ENCODE data around the gene TMEM178B.

TMEM178B gene

DNA sequence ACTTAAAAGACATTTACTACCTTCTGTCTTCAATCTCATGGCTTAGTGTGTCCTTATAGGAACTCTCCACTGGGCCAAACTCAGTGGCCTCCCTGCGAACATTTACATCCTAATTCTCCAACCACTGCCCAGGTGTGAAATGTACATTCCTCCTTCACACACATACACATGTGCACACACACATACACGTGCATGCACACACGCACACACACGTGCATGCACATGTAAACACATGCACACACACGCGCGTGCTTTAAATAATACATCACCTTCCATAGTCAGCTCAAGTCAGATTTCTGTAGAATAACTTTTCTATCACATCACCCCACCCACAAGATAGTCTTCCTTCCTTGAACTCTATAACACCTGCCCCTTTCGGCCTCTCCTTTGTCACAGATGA is 216.5 kb downstream of the TMEM178B start:
- H3K4me1 ChIP-seq = peaks cover 15 to 46% (median 21%) of the 10 kb centered on the region in 10 experiments
- TF ChIP-seq Cebpa-rat (IDR thresholded peaks at IDR 0.05) = no peak

DNA sequence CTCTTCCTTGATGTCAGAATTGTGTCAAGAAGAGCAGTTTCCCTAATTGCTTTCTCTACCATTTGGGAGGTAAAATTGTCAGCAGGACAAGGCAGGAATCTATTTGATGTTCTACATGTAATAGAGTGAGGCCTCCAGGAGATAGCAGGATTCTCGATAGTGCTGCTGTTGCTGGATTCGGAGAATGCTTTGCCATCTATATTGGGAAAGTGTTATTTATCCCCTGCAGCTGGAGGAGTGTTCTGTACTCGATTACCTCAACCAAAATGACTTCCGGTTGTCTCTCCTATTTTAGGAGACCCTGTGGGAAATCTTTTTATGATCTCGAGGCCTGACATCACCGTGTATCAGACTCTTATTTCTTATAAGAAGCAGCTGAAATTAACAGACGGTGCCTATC is 217.1 kb downstream of the TMEM178B start:
- H4K20me1 ChIP-seq = no peaks in the 10 kb centered on the region; a peak in 1 of 22 replicates
- peak overlapping the region in 10 of 11 experiments; percentile 23 to 76 (median 45); a peak in 15 of 22 replicates for H3K27ac ChIP-seq
- peak overlapping the region in 8 of 11 experiments; percentile 1 to 53 (median 18); a peak in 8 of 22 replicates for H3K9ac ChIP-seq
- H3K27me3 ChIP-seq = no peaks in the 10 kb centered on the region
- H3K9me3 ChIP-seq (replicated peaks in 1 of 11) = no peaks in the 10 kb centered on the region
- peaks cover 15 to 46% (median 21%) of the 10 kb centered on the region in 10 experiments for H3K4me1 ChIP-seq
- no peaks in the 10 kb centered on the region for H3K36me3 ChIP-seq
- H3K4me3 ChIP-seq = peak overlapping the region in 8 of 10 experiments; percentile 13 to 47 (median 36); a peak in 10 of 20 replicates
- peak overlapping the region; percentile 59 to 80 (median 71) for H3K4me2 ChIP-seq
- no peak for TF ChIP-seq Cebpa-rat (IDR thresholded peaks at IDR 0.05)

More for the DNA sequence above, 216.5 kb downstream of the TMEM178B start:
- no peak overlapping the region for H3K4me3 ChIP-seq
- no peak overlapping the region for H3K27ac ChIP-seq
- H3K36me3 ChIP-seq = no peaks in the 10 kb centered on the region
- H3K4me2 ChIP-seq = peak overlapping the region; percentile 59 to 80 (median 71); a peak in 21 of 22 replicates
- H3K9me3 ChIP-seq (replicated peaks in 1 of 11) = no peaks in the 10 kb centered on the region
- H3K9ac ChIP-seq = no peak overlapping the region
- no peaks in the 10 kb centered on the region for H3K27me3 ChIP-seq
- no peaks in the 10 kb centered on the region for H4K20me1 ChIP-seq

DNA sequence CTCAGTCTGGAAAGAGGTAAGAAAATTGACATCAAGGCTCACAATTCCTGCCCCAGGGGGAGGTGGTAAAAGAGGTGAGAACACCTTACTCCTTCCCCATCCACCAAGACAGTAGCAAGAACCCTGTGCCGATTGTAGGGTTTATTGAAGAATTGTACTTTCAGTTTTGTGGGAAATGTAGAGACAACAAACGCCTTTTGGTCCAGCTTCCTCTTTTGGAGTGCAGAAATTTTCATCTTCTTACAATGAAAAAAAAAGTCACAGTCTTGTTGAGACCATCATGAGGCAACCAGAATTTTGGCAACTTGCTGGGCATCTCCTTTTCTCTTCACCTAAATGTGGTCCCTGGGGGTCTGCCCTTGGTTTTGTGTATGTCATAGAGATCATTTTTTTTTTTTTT is 217.7 kb downstream of the TMEM178B start:
- peaks cover 15 to 46% (median 21%) of the 10 kb centered on the region in 10 experiments for H3K4me1 ChIP-seq
- no peaks in the 10 kb centered on the region; a peak in 1 of 22 replicates for H4K20me1 ChIP-seq
- peak overlapping the region in 9 of 11 experiments; percentile 1 to 53 (median 20); a peak in 9 of 22 replicates for H3K9ac ChIP-seq
- peak overlapping the region in 8 of 10 experiments; percentile 13 to 47 (median 36); a peak in 11 of 20 replicates for H3K4me3 ChIP-seq
- H3K9me3 ChIP-seq (replicated peaks in 1 of 11) = no peaks in the 10 kb centered on the region
- no peak for TF ChIP-seq Cebpa-rat (IDR thresholded peaks at IDR 0.05)
- peak overlapping the region in 10 of 11 experiments; percentile 23 to 76 (median 45); a peak in 16 of 22 replicates for H3K27ac ChIP-seq
- H3K4me2 ChIP-seq = peak overlapping the region; percentile 59 to 80 (median 71)
- H3K27me3 ChIP-seq = no peaks in the 10 kb centered on the region
- H3K36me3 ChIP-seq = no peaks in the 10 kb centered on the region

DNA sequence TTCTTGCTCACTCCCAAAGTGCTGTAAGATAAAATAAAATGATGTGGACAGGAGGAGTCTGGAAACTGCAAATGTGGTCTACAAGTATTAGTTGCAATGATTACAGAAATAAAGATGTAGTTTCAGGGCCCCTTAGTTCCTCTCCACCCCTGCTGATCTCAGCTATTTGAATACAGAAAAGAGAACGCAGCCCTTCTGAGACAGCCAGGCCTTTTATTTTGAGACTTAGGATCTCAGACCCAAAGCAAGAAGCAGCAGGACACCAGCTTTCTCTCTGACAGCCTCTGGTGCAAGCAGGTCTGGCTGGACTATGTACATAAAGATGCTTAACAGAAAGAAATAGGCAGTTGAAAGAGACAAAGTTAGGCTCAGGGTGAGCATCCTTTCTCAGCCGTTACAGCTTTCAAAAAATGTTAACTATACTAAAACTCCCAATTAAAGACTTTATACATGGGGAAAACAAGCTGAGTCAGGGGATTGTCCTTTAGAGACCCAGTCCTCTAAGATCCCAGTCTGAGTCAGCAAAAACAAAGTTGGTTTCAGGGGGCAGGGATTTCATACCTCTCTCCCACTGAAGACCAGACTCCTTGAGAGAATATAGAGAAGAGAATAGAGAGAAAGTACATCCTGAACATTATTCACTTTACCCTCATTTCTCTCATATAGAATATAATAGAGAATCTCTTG is 220.4 kb downstream of the TMEM178B start:
- H3K4me3 ChIP-seq = no peak overlapping the region
- H3K9me3 ChIP-seq (replicated peaks in 1 of 11) = peaks cover 0 to 3% (median 0%) of the 10 kb centered on the region in 11 experiments; a peak in 1 of 22 replicates
- TF ChIP-seq Cebpa-rat (IDR thresholded peaks at IDR 0.05) = no peak
- no peaks in the 10 kb centered on the region for H3K36me3 ChIP-seq
- H3K4me1 ChIP-seq = peaks cover 15 to 46% (median 21%) of the 10 kb centered on the region in 10 experiments
- no peaks in the 10 kb centered on the region for H3K27me3 ChIP-seq
- no peak overlapping the region for H3K27ac ChIP-seq
- peak overlapping the region in 3 of 11 experiments; percentile 21 to 74 (median 64); a peak in 5 of 22 replicates for H3K4me2 ChIP-seq
- H4K20me1 ChIP-seq = no peaks in the 10 kb centered on the region; a peak in 1 of 22 replicates
- peak overlapping the region in 2 of 11 experiments; percentile 0 to 21; a peak in 1 of 22 replicates for H3K9ac ChIP-seq

DNA sequence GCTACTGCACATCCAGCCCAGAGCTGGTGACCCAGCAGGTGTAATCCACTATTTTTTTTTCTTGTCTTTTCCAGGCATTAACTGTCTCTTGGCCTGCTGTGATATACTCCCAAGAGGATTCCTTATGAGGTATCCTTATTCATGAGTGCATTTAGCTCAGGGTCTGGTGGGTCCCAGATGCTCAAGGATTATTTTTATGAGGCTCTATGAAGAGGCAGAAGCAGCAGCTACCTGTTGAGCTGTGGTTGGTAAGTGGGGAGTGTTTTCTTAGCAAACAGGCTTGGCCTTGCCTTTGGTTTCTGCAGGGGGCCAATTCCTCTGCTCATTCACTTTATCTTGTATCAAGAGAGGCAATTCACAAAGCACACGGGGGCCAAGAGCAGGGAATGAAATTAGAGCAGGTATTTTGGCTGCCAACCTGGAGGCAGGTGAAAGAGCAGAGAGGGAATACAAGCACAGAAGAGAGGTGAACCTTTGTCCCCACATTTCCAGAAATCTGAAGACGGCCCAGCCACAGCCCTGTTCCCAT is 221.6 kb downstream of the TMEM178B start:
- no peak for TF ChIP-seq Cebpa-rat (IDR thresholded peaks at IDR 0.05)
- Histone ChIP-seq H4K20me1 (no peaks in the 10 kb centered on the region; a peak in 1 of 22 replicates), H3K4me3 (no peak overlapping the region), H3K27ac (no peak overlapping the region), H3K27me3 (no peaks in the 10 kb centered on the region), H3K4me2 (peak overlapping the region in 2 of 11 experiments; percentile 64 to 74; a peak in 2 of 22 replicates), H3K36me3 (no peaks in the 10 kb centered on the region), H3K4me1 (peaks cover 11 to 44% (median 17%) of the 10 kb centered on the region in 10 experiments), H3K9me3 (replicated peaks in 1 of 11) (peaks cover 0 to 7% (median 0%) of the 10 kb centered on the region in 11 experiments; a peak in 1 of 22 replicates), H3K9ac (no peak overlapping the region)

DNA sequence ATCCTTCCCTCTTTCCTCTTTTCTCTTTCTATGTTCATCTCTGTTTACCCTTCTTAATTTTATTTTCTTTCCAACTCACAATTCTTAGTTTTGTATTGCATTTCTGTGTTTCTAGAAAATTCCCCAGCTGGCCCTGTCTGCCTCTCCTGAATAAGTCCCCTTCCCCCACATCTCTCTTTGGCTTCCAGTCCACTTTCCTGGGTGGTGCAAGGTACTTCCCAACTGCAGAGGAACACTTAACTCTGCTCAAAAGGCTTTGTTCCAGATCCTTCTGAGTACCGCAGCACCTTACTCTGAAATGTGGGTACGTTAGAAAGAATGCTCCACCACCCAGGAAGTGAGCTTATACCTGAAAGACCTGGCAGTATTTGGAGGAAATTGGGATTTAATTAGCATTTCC is 227.0 kb downstream of the TMEM178B start:
- Histone ChIP-seq H3K27me3 (no peaks in the 10 kb centered on the region), H3K4me1 (no peaks in the 10 kb centered on the region), H3K9ac (no peak overlapping the region), H3K9me3 (replicated peaks in 1 of 11) (peaks cover 0 to 7% (median 0%) of the 10 kb centered on the region in 11 experiments; a peak in 1 of 22 replicates), H3K27ac (no peak overlapping the region), H3K4me2 (no peak overlapping the region), H3K36me3 (no peaks in the 10 kb centered on the region), H3K4me3 (no peak overlapping the region), H4K20me1 (no peaks in the 10 kb centered on the region)
- no peak for TF ChIP-seq Cebpa-rat (IDR thresholded peaks at IDR 0.05)

DNA sequence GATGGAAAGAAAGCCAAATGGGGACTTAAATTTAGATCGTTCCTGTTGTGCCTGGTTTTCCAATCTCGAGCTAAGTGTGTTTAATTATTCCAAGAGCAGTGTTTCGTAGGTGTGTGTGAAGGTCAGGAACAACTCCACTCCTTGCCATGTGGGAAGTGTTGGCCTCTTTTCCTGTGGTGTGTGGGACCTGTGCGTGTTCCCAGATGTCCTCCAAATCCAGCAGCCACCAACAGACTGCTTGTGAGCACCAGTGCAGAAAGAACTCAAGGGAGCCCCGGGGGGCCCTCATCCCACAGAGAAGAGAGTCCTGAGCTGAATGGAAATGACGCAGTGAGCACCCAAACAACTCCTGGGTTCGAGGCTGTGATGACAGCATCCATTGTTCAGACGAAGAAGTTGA is 227.7 kb downstream of the TMEM178B start:
- Histone ChIP-seq H4K20me1 (no peaks in the 10 kb centered on the region), H3K27me3 (no peaks in the 10 kb centered on the region), H3K4me1 (no peaks in the 10 kb centered on the region), H3K9ac (no peak overlapping the region), H3K4me3 (no peak overlapping the region), H3K27ac (no peak overlapping the region), H3K36me3 (no peaks in the 10 kb centered on the region), H3K9me3 (replicated peaks in 1 of 11) (peaks cover 0 to 7% (median 0%) of the 10 kb centered on the region in 11 experiments; a peak in 1 of 22 replicates), H3K4me2 (no peak overlapping the region)
- TF ChIP-seq Cebpa-rat (IDR thresholded peaks at IDR 0.05) = no peak

DNA sequence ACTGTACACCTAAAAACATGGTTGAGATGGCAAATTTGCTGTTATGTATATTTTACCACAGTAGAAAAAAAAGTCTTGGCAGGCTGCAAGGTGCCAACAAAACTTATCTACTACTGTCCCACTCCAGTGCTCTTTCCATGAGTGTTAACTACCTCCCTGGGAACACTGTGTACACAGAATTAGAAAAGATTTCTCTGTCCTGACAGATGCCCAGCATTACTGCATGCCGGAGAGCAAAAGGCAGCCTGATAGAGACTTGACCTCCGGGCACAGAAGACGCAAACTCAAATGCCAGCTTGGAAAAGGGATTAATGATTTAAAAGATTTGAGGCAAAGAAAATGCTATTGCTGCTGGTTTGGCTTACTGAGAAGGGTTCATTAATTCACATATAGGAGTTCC is 228.8 kb downstream of the TMEM178B start:
- H3K4me3 ChIP-seq = no peak overlapping the region
- no peak overlapping the region for H3K9ac ChIP-seq
- H4K20me1 ChIP-seq = no peaks in the 10 kb centered on the region
- no peak overlapping the region for H3K4me2 ChIP-seq
- no peaks in the 10 kb centered on the region for H3K4me1 ChIP-seq
- no peaks in the 10 kb centered on the region for H3K36me3 ChIP-seq
- H3K27ac ChIP-seq = no peak overlapping the region
- H3K27me3 ChIP-seq = no peaks in the 10 kb centered on the region
- TF ChIP-seq Cebpa-rat (IDR thresholded peaks at IDR 0.05) = no peak
- H3K9me3 ChIP-seq (replicated peaks in 1 of 11) = peaks cover 0 to 7% (median 0%) of the 10 kb centered on the region in 11 experiments; a peak in 1 of 22 replicates

DNA sequence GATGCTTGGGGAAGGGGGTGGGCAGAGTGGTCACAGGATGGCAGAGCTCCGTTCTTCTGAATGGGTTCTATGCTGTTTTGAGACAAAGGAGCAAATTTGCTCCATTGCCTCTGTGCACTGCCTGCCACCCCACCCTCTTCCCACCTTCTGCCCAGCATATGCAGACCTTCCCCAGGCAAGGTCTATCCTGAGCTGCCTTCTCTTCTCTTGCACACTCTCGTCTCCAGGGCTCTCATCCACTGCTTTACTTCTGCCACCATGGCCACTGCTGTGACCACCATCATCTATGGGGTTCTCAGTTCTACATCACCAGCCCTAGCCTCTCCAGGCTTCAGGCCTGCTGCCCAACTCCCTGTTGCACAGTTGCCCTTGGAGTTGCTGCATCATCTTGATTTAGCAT is 230.4 kb downstream of the TMEM178B start:
- Histone ChIP-seq H3K9me3 (replicated peaks in 1 of 11) (0 out of 22 replicates have a peak, but pooled peaks cover 0 to 6% (median 0%) of the 10 kb centered on the region in 11 experiments), H3K4me3 (no peak overlapping the region)
- no peak for TF ChIP-seq Cebpa-rat (IDR thresholded peaks at IDR 0.05)

More for the DNA sequence above, 230.4 kb downstream of the TMEM178B start:
- no peak overlapping the region for H3K4me2 ChIP-seq
- H3K27ac ChIP-seq = no peak overlapping the region
- H3K27me3 ChIP-seq = no peaks in the 10 kb centered on the region
- no peaks in the 10 kb centered on the region for H3K36me3 ChIP-seq
- H3K4me1 ChIP-seq = no peaks in the 10 kb centered on the region
- no peak overlapping the region for H3K9ac ChIP-seq
- H4K20me1 ChIP-seq = no peaks in the 10 kb centered on the region
